Daoy (cell line): Measurements from ENCODE around the gene EDN1. TPM values are rescaled to one million over a fixed set of nuclear protein-coding genes. Genes with fewer than 3 reads are reported as not detected.

Source experiments
- DNase-seq: peaks from one replicate; pipeline ENCODE4 v3.0.0-alpha.2; 2015; ENCODE audit warnings: low read depth
- total RNA-seq: library from RNA; depleted of rRNA; stranded (reverse); fragments of >200 nt; shearing (Covaris generic); gene quantifications from 2 replicates; pipeline ENCODE4 v1.2.3, GENCODE V29; 2014

Gene EDN1
- total RNA-seq, 1 experiment from 2014 or later, result 36.6 TPM

DNA sequence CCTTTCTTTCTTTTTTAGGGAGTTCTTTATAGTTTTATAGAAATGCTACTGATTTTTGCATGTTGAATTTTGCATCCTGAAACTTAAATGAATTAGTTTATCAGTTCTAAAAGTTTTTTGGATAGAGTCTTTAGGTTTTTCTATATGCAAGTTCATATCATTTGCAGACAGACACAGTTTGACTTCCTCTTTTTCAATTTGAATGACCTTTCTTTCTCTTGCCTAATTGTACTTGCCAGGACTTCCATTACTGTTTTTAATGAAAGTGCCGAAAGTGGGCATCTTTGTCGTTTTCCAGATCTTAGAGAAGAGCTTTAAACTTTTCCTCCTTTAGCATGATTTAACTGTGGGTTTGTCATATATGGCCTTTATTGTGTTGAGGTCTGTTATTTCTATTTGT lies 21.1 kb upstream of the EDN1 start:
- DNase-seq, result no peak

DNA sequence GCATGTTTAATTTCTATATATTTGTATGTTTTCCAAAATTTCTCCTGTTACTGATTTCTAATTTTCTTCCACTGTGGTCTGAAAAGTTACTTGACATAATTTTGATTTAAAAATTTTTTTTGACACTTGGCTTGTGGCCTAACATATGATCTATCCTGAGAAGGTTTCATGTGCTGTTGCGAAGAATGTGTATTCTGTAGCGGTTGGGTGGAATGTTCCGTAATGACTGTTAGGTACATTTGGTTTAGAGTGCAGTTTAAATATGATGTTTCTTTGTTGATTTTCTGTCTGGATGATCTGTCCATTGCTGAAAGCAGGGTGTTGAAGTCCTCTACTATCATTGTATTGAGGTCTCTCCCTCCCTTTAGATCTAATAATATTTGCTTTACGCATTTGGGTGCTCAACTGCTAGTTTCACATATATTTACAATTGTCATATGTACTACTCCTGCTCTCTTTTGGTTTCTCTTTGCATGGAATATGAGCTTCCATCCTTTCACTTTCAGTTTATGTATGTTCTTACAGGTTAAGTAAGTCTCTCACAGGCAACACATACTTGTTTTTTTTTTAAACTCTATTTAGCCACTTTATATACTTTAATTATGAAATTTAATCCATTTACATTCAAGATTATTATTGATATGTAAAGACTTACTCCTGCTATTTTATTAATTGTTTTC lies 19.5 kb upstream of the EDN1 start:
- DNase-seq, result no peak

DNA sequence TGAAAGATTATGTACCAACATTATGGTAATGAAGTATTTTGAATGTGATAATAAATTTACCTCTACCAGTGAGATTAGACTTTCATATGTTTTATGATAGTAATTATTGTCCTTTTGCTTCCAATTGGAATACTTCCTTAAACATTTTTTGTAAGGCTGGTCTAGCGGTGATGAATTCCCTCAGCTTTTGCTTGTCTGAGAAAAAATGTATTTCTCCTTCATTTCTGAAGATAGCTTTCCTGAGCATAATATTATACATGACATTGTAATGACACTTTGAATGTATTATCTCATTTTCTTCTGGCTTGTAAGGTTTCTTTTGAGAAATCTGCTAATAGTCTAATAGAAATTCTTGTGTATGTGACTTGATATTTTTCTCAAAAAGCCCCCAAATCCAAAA lies 18.6 kb upstream of the EDN1 start:
- DNase-seq, result no peak

DNA sequence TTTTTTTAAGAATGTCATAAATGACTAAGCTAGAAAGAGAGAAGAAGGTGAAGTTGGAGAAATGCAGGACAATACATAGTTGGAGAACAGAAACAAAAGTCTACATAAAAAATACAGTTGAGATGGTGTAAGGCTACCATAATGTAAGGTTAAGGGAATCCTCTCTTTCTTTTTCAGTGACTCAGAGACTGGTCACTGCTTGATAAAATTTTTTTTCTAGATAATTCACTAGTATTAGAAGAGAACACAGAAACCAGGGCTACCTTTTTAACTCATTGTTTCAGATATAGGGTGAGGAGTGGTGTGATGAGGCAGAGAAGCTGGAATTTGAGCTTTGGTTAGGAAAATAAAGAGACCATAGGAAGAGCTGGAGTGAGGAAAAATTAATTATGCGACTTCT lies 18.2 kb upstream of the EDN1 start:
- no peak for DNase-seq

DNA sequence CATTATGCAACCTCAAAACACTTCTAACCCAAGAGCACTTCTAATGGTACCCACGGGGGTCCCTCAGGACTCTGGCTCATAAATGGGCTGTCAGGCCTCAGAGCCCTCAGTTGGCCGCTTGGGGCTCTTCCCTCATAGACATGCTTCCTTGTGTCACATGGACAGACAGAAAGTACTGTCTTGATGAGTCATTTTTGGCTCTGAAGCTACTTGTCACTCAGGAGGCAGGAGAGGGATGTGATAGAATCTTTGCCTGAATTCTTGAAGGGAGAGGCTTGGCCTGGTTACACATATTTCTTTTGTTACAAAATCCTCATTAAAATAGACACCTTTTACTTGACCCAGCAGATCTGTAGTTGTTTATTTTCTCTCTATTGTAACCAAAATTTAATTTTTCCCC lies 15.1 kb upstream of the EDN1 start:
- DNase-seq, result no peak

DNA sequence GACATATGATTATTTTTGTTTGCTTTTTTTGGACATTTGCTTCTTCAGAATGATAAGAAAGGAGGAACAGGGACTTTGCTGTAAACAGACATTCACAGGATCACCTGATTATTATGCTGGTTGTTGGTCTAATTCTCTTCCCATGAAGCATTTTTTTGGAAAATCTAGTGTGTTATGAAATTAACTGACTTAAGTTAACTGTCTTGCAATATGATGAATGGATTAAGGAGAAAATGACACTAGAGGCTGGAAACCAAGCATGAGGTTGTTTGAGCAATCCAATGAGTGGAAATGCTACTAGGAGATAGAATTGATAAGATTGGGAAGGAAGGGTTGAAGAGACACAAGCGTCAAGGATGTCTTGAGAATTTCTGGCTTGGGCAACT lies 13.2 kb upstream of the EDN1 start:
- no peak for DNase-seq

DNA sequence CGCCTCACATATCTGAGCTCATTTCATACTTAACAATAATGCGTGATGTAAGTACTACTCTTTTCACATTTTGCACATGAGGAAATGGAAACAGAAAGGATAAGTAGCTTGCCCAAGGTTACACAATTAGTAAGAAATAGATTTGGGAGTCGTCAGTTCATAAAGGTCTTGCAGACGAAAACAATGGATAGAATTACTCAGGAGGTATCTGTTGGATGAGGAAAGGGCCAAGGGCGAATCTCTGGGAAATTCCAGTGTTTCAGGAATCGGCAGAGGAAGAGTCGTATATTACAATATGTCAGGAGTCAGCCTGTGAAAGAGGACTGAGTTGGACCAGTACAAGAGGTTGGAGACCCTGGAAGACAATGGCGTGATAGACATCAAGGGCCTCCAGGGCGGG lies 12.8 kb upstream of the EDN1 start:
- DNase-seq, result no peak

DNA sequence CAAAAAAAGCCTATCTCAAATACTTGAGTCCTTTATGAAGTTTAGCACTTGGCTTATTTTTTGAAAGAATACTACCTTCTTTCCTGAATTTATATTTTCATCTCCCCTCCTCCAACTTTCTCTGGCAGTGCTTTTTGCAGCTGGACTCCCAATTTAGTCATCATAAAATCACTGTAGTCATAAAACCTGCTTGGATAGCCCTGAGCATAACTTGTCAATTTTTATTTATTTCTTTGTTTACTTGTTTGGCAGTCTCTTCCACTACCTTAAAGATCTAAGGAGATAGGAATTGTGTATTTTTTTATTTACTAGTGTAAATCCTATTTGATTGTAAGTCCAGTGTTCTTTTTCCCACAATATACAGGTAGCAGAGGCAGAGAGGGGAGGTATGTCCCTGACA lies 11.2 kb upstream of the EDN1 start:
- no peak for DNase-seq

DNA sequence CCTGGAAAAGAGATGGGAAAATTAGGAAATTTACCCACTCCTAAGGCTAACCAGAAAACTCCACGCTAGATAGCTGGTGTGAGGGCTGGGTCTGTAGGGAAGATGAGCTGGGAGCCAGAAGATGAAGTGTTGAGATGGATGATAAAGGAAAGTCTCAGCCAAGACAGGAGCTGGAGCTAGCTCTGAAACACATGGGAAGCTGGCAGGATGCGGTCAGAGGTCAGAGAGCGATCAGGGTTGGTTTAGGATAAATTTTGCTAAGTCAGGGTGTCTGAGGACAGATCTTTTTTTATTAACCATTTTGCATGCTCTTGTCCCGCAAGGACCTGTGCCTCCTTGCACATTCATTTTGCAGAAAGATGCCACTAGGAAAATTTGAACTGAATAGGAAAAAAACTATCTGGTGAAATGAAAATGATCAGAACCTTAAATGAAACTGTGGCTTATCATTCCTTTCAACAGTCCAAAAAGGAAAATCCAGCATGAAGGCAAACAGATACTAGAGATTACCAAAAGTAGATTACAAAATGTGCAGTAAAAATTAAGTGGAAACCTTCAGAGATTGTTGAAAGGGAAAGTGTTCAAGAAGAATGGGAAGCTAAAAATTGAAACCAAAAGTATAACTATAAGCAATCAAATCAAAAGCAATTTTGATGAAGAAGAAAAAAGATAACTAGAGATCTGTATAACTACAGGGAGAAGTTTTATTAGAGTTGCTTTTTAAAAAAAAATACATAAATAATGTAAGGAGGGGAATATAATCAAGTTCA lies 10.7 kb upstream of the EDN1 start:
- DNase-seq, result no peak

DNA sequence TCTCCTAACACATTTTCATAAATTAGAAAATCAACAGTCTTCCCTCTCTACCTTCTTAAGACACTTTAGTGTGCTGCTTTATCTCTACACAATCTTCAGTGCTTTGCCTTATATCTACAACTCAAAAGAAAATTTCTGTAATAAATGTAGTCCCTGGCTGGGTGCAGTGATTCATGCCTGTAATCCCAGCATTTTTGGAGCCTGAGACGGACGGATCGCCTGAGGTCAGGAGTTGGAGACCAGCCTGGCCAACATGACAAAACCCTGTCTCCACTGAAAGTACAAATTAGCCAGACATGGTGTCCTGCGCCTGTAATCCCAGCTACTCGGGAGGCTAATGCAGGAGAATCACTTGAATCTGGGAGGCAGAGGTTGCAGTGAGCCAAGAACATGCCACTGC lies 9.7 kb upstream of the EDN1 start:
- DNase-seq, result peak; percentile 62

DNA sequence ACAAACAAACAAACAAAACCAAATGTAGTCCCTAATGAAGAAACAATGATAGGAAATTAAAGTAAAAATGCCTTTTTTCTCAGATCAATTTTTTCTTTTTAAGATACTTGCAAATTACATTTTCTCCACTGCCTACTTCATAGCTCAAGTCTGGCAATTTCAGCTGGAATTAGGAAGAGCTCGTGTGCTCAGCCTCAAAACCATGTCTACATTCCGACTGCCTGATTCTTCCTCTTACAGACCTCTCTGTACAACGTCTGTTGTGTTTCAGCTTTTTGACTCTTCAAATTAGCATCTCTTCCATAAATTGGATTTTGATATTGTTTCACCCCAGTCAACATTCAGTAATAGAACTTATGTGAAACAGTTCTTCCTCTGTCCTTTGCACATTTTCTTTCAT lies 9.3 kb upstream of the EDN1 start:
- no peak for DNase-seq

DNA sequence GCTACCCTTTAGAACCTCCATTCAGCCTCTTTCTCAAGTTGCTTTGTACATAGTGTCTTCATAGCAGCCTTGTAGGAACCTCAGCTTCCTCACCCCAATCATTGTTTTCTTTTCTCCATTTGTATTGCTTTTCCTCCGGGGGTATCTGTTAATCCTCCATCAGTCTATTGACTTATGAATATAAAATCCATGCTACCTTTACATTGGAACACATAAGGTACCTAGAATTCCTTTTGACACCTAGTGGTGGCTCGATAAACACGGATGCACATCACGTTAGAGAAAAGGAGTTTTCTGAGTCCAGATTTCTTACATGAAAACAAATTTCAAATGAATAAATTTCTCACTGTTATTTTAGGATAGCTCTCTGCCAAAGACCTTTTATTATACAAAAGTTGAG lies 6.3 kb upstream of the EDN1 start:
- DNase-seq, result no peak

DNA sequence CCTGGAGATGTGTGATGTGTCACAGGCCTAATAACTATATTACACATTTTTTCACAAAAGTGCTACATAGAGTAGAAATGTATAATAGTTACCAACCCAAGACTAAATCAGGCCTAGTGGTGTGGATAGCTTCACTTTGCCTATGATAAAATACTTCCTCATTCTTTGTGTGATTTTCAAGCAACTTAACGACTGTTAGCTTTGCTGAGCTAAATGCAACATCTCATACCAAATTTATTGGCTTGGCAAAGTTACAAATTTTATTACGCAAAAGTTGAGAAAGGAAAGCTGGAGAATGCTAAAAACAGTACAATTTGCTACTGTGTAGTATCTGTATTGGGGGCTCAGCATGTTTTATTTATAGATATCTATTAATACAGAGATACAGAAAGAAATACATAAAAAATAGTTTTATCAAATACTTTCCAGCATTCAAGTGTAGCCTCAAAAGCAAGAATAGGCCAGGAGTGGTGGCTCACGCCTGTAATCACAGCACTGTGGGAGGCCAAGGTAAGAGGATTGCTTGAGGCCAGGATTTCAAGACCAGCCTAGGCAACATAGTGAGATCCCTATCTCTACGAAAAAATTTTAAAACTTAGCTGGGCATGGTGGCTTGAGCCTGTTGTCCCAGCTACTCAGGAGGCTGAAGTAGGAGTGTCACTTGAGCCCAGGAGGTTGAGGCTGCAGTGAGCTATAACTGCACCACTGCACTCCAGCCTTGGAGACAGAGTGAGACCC lies 3.6 kb upstream of the EDN1 start:
- DNase-seq, result no peak

DNA sequence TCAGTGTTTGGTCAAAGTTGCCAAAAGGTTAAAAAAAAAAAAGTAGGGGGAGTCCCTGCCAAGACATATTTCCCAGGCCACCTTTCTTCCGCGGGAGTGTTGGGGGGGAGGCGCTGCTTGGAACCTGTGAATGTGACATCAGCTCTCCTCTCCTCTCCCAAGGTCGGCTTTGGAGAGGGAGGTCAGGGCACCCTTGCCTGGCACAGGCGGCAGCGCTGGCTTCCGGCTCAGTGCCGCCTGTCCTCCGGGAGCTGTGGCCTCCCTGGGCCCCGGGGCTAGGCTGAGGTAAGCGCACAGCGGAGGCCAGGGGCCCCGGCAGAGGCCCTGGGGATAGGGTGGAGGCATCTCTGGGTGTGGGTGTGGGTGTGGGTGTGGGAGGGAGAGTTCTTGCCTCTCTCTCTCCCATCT lies 1.9 kb upstream of the EDN1 start:
- DNase-seq, result no peak

DNA sequence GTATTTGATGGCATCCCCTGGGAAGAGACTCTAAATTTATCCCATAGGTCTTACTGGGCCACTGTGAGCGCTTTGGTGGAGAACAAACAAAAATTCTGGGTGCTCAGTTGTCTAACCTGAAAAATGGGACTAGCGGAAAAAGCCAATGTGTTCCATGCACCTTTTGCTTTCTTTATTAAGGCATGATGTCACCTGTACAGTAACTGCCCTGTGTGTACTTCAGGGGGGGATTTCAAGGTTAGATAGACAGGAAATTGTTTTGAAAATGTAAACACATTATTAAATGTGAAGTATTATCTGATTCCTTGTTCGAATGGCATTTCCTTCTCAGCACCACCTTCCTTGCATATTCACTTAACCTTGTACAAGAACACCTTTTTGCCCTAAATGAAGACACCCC lies 1.2 kb upstream of the EDN1 start:
- no peak for DNase-seq

DNA sequence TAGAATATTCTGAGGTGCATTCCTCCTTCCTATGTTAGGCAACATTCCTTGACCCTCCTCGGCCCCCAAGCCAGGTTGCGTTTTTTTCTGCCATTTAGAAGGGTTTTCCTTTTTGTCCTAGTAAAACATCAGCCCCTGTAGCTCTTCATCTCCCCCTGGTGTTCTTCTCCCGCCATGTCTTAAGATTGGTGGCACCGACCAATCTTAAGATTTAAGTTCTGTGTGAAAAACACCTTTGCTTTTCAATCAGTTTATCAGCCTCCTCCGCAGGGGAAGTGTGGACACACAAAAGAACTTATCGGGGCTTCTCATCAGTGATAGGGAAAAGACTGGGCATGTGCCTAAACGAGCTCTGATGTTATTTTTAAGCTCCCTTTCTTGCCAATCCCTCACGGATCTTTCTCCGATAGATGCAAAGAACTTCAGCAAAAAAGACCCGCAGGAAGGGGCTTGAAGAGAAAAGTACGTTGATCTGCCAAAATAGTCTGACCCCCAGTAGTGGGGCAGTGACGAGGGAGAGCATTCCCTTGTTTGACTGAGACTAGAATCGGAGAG lies 719 bp upstream of the EDN1 start:
- DNase-seq, result peak; percentile 75

DNA sequence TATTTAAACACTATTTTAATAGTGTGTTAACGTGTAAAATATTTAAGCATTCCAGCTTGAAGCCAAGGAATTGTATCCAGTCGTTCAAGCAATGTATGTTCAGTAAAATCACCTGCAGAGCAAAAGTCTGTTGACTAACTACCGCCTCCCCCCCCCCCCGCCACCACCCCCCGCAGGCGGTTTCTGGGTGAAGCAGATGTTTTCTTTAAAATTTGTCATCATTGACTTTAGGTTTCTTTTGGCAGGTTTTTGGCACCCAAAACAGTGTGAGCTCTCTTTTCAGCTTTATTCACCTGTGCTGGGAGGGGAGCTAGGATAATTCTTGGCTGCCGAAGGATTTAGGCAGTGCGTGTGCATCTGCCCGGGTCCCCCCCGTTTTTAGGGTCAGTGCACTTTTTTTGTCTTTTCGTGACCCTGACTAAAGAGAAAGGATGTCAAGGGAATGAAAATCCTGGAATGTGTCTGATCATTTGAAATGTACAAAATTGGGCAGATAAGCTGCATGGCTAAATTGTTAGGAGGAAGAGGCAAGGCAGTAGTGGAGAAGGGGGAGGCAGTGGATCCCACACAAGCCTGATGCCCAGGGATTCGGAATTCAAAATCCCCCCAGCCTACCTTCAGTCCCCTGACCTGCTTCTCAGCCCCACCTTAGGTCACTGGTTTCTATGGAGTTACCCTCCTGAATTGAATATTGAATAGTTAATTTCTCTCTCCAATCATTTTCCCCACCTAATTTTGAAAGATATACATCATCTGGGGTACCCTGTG lies 1.1 kb downstream of the EDN1 start:
- peak; percentile 48 for DNase-seq

DNA sequence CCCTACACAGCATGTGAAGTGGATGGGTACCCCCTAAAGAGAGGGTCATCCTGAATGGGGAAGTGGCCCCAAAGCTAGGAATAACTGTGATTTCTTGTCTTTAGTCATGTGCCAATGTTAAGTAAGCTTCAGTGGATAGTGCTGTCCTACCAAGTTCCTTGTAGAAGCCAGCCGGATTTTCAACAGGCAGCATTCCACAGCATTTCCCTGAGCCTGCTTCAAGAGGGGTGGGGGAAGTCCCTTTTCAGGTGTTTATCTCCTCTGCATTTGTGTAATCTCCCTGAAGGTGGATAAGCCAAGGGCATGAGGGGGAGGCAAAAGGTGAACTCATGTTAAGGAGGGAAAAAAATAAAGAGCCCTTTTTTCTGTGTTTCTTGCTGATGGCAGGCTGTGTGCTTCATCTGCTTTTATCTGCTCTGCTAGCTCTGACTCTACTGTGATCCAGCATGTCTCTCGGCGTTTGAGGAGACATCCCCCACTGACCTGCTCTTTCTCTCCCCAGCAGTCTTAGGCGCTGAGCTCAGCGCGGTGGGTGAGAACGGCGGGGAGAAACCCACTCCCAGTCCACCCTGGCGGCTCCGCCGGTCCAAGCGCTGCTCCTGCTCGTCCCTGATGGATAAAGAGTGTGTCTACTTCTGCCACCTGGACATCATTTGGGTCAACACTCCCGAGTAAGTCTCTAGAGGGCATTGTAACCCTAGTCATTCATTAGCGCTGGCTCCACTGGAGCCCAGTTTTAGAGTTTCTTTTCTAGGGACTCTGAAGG lies 1.9 kb downstream of the EDN1 start:
- DNase-seq, result peak; percentile 48

DNA sequence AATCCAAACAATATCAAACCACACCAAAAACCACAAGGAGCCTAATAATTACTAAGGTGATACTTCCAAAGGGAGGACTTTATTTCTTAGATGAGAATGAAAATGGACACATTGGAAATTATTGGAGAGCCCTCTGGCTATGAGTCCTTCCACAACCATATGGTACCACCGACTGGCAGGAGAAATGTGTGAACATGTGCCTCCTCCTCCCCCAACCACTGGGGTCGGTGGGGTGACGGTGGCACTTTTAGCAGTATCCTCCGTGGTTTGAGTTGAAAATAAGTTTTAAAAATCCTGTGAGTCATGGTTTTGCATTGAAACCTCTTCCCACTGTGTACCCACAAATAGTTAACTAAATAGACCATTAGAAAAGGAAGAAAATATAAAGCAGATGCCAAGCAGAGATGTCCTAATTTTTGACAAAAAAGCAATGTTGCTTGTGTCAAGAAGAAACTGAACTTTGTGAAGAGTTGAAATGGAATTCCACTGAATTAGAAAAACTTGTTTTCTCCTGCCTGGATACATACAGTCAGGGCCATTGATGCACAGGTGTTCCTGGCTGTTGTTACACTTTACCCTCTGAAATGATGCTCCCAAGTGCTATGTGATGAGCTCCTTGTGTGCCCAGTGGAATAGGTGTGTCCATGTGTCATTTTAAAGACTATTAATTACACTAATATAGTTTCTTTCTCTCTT lies 3.2 kb downstream of the EDN1 start:
- no peak for DNase-seq
